Eye (tissue), 1 donor: ENCODE measurements around the gene DEFB118.
"Not testable (repeated sequence)": the region's sequence is repeated elsewhere in the genome, so short reads cannot be mapped to it uniquely, and the experiment has no call there.

ENCODE experiments used
- DNase-seq: peaks from one replicate; pipeline ENCODE4 v3.0.0-alpha.2; 2015

DEFB118 gene, protein sequence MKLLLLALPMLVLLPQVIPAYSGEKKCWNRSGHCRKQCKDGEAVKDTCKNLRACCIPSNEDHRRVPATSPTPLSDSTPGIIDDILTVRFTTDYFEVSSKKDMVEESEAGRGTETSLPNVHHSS

DNA sequence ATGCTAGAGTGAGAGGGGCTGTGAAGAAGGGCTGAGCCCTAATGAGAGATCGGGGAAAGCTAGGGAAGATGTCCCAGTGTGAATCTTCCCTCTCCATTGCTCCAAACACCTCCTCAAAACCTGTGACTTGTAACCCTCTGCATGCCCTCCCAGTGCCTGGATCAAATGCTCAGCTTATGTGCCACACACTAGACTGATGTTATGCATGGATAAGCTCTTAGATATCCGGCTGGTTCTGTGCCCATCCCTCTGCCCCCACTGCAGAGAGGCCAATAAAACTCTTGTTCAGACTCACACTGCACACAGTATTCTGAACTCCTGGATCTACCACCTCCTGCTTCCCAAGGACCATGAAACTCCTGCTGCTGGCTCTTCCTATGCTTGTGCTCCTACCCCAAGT is at the start of gene DEFB118:
Gene DEFB118, plus strand, starts transcription at position 301 of the 400 bp plus-strand sequence. Its CDS starts 50 bp downstream, at position 351.
- no peak for DNase-seq

DNA sequence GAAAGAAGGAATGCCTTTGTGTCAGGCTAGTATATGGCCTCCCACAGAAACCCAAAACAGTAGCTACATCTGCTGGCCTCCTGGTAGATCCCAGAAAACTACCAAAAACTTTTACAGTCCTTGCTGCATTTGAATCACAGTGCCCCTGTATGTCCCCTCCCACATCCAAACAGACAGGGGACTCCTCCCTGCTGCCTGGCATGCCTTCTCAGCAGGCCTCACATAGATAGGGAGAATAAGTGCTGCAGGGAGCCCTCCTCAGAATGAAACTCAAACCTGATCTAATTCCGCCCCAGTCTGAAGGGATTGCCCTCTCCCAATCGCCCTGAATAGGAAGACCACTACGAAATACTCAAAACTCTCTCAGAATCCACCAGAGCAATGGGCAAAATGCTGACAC is 45.9 kb upstream of the DEFB118 start:
- DNase-seq, result no peak

DNA sequence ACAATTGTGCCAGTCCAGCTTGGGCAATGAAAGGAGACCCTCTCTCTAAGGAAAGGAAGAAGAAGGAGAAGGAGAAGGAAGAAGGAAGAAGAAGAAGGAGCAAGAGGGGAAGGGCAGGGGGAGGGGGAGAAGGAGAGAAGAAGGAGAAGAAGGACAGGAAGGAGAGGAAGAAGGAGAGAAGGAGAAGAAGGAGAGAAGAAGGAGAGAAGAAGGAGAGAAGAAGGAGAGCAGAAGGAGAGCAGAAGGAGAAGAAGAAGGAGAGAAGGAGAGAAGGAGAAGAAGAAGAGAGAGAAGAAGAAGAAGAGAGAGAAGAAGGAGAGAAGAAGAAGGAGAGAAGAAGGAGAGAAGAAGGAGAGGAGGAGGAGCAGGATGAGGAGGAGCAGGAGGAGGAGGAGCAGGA is 37.5 kb upstream of the DEFB118 start:
- DNase-seq, result no peak

DNA sequence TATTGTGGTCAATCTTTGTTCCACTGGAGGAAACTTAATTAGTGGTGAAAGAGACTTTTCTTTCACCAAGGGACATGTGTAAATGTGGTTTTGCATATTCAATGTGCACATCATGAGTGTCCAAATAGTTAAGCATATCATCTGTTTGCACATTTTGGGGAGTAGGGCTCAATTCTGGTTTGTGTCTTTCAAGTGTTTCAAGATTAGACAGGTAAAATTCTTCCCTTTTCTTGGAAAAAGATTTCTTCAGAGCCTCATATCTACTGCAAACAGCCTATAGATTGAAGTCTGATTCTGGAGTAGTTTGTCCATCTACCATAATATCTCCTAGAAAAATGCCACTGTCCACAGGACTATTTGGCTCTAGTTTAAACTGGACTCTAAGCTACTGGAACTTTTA is 26.9 kb upstream of the DEFB118 start:
- no peak for DNase-seq

DNA sequence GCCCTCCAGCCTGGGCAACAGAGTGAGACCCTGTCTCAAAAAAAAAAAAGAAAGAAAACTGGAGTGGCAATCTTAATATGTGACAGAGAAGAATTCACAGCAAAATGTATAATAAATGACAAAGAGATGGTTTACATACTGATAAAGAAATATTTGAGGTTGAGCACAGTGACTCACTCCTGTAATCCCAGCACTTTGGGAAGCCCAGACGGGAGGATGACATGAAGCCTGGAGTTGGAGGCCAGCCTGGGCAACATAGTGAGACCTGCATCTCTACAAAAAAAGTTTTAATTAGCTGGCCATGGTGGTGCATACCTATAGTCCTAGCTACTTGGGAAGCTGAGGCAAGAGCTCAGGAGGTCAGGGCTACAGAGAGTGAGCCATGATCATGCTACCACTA is 12.4 kb upstream of the DEFB118 start:
- no peak for DNase-seq

DNA sequence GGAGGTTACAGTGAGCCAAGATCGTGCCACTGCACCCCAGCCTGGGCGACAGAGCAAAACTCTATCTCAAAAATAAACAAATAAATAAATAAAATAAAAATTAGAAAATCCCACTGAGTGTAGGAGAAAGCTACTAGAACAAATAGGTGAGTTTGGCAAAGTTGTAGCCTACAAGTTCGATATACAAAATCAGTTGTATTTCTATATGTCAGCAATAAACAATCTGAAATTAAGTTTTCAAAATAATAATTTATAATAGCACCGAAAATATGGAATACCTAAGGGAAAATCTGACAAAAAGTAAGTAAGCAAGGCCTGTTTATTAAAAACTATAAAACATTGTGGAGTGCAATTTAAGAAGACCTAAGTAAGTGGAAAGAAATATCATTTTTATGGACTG is 5.1 kb upstream of the DEFB118 start:
- DNase-seq, result no peak

DNA sequence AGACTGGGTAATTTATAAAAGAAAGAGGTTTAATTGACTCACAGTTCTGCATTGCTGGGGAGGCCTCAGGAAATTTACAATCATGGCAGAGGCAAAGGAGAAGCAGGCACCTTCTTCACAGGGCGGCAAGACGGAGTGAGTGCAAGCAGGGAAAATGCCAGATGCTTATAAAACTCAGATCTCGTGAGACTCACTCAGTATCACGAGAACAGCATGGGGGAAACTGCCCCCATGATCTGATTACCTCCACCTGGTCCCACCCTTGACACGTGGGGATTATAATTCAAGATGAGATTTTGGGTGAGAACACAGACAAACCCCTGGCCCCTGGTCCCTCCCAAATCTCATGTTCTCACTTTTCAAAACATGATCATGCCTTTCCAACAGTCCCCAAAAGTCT is 4.1 kb upstream of the DEFB118 start:
- not testable (repeated sequence) for DNase-seq

DNA sequence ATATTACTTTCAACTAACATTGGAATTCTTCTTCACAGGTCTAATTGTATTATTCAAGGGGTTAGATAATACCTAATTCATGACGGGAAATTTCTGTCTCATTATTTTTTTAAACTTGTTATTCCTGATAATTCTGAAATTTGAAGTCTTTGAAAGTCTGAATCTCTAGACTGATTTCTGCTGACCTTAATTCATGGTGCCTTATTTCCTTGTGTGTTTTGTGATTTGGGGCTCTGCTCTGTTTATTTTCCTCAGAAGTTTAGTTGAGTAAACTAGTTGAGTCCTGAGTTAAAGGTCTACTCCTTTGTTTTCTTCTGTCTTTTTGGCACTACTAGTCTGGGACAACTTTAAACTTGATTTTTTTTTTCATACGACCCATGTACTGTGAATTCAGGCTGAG is 5.9 kb downstream of the DEFB118 start:
- no peak for DNase-seq

DNA sequence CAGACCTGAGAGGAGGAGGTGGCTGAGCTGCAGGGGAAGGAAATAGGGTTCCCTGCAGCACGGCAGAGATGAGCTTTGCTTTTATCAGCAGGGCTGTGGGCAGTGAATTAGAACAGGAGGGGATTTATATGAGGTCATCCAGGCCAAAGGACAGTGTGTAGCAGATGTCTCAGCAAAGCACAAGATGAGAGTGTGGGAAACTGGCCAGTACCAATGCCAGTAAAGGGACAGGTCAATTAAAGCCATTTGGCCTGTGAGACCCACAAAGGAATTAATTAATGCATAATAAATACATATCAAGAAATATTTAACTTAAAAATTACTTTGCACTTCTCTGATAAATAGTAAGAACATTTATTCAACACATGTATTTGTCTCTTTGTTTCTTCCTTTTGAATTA is 22.1 kb downstream of the DEFB118 start, which contains the start of gene DEFB119:
Gene DEFB119, minus strand, starts transcription at position 101 of the 400 bp plus-strand sequence. CDS start 107 bp downstream, outside the sequence.
- DNase-seq, result no peak

DNA sequence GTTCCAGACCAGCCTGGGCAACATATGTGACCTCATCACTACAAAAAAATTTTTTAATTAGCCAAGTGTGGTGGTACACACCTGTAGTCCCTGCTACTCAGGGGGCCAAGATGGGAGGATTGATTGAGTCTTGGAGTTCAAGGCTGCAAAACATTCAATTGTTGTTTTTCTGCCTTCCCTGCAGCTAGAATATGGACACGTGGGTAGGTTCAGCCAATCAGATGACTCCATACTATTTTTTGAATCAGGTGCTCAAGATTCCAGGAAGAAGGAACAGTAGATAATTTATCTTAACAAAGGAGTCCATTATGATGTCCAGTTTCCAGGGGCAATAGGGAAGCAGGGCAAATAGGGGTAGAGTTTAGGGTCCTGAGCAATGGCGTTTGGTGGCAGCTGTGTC is 24.4 kb downstream of the DEFB118 start:
- no peak for DNase-seq

DNA sequence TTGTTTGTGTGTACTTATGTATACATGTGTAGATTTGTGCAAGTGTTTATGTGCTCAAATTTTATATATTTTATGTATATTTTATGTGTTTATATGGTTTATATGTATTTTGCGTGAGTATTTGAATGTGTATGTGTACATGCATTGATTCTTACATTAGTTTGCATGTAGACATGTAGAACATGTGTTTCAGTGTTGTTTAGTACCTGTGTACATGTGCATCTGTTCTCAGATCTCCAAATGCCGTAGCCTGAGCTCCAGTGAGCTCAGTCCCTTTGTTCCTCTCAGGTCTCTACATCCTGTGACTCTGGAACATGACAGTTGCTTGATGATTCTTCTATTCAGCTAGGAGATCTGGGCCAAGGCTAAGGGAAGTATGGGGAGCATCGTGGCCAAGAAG is 26.5 kb downstream of the DEFB118 start:
- no peak for DNase-seq

DNA sequence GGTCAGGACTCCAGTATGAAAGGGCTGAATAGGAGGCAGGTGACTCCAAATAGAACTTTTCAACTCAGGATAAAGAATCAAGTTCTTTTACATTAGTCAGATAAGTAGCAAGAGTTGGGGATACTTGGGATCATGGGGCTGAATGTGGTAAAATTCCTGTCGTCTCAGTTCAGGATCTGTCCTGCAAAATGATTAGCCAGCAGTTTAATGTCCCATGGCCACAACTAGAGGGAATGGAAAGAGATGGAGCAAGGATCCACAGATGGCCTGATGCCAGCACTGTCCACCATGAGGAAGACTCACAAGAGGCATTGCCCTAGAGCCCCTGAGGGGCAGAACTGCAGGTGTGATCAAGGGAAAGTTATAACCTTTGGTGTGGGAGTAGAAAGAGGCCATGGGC is 35.5 kb downstream of the DEFB118 start:
- no peak for DNase-seq

DNA sequence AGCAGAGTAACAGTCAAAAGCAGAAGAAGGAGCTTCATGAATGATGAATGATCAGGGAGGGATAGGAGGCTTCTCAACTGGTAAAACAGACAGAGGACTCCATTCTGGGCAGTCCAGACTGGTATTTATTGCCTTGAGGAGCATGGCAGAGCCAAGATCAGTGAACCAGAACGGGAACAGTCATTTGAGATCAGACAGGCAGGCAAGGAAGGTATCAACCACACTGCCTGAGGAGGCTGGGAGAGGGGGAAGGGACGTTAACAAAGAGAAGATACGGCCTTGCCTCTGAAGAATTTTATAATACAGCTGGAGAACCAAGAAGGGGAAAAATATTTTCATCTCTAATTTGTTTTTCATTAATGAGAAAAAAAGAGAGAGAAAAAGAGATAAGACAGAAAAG is 37.7 kb downstream of the DEFB118 start, which contains the start of gene DEFB121:
Gene DEFB121, minus strand, starts transcription at position 101 of the 400 bp plus-strand sequence. Its CDS starts 63 bp downstream, at position 38.
- DNase-seq, result no peak

DNA sequence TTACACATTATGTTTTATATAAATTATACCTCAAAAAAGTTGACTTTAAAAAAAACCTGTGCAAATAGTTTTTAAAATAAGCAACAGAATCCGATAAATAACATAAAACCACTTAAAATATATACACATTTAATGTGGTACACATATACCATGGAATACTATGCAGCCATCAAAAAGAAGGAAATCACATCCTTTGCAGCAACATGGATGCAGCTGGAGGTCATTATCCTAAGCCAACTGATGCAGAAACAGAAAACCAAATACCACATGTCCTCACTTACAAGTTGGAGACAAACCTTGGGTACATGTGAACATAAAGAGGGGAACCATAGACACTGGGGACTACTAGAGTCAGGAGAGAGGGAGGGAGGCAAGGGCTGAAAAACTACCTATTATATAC is 41.6 kb downstream of the DEFB118 start:
- no peak for DNase-seq

DNA sequence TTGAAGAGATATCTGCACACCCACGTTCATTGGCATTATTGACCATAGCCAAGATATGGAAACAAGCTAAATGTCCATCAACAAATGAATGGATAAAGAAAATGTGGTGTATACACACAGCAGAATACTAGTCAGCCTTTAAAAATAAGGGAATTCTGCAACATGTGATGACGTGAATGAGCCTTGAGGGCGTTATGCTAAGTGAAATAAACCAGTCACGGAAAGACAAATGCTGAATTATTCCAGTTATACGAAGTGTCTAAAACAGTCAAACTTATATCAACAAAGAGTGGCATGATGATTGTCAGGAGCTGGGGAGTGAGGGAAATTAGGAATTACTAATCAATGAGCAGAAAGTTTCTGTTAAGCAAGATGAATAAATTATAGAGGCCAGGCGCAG is 46.0 kb downstream of the DEFB118 start:
- no peak for DNase-seq

DNA sequence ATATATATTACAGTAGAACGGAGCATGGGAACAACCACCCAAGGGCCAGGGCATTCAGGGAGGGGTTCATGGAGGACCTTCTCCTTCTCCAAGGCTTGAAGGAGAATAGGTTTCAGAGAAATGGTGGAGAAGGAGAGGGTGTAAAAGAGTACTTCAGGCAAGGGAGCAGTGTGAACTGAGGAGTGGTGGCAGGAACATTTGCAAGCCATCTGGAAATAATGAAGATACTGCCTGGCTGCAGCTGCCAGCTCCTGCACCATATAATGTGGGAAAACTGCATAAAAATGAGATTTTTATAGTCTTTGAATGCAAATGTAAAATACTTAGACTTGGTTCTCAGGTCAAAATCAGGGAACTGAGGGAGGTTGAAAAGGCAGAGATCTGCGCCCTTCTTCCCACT is 47.3 kb downstream of the DEFB118 start:
- no peak for DNase-seq

DNA sequence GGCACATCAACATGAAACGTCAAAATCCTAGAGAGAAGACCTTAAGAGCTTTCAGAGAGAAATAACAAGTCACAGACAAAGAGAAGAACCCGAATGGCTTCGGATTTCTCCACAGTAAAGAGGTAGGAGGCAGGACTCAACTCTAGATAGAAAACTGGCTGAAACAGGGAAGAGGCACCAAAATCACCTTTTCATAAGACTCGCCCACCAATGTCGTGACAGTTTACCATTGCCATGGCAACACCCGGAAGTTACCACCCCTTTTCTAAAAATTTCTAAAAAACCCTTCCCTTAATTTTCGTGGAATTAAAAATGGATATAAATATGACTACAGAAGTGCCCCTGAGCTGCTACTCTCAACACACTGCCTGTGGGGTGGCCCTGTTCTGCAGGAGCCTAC is 49.9 kb downstream of the DEFB118 start:
- no peak for DNase-seq
